HL-60/S4 (cell line): ENCODE data around the gene GPR55.

Experiments
- in situ Hi-C: fragments of 300-500 bp; cut with MboI; formaldehyde crosslinking; loops from 2 replicates; pipeline ENCODE4 v1.14.3; 2022; ENCODE audit warnings: low sequenced_read_pairs

The GPR55 gene

DNA sequence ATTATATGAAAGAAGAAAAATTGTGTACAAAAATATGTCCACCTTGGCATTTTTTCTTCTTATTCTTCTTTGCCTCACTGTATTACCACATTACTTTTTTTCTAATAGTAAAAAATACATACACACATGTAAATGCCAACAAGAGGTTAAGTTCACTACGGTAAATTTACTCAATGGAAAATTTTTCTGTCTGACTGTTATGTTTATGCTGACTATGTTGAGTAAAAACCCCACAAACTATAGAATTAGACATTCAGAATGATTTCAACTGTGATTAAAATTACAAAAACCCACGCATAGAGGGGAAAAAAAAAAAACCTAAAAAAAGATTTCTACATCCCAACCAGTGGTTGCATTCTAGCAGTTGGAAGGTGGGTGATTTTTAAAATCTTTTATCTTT, 5.4 kb downstream of the GPR55 start:
- in situ Hi-C loops = no loop called here

GRCh38 chr2:230919240-230919639, 5.8 kb downstream of the GPR55 start:
- in situ Hi-C loops = no loop called here

- in situ Hi-C loops = no loop called here
Observed at GRCh38 chr2:230916218-230916617, 8.8 kb downstream of the GPR55 start.

- in situ Hi-C loops = no loop called here
Observed at GRCh38 chr2:230915319-230915718, 9.7 kb downstream of the GPR55 start.

GRCh38 chr2:230914886-230915285, 10.2 kb downstream of the GPR55 start:
- in situ Hi-C loops = no loop called here

GRCh38 chr2:230913406-230914143, 11.5 kb downstream of the GPR55 start:
- in situ Hi-C loops = no loop called here

GRCh38 chr2:230912724-230913123, 12.3 kb downstream of the GPR55 start:
- in situ Hi-C loops = no loop called here

- in situ Hi-C loops = no loop called here
Observed at GRCh38 chr2:230912046-230912445, 13.0 kb downstream of the GPR55 start.

DNA sequence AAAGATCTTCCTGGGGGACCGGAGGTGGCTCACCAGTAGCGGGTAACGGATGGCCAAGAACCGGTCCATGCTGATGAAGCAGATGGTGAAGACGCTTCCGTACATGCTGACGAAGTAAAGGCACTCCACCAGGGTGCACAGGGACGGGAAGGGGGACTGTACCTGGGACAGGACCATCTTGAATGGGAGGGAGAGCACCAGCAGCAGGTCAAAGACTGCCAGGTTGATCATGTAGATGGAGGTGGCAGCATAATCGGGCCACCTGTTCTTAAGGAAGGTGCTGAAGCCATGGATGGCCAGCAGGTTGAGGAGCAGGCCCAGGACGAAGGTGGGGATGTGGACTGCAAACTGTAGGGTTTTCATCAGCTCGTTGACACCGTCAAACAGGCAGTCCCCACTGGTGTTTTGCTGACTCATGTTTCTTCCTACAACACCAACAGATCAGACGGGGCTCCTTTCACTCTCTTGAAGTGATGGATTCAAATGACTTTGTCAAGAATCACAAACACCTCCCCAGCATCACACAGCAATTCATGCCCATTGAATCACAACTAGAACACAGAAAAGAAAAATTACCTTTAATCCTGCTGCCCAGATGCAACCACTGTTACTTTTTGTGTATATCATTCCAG, 14.4 kb downstream of the GPR55 start:
- in situ Hi-C loops = no loop called here

- in situ Hi-C loops = no loop called here
Observed at GRCh38 chr2:230909841-230910545, 15.0 kb downstream of the GPR55 start.

DNA sequence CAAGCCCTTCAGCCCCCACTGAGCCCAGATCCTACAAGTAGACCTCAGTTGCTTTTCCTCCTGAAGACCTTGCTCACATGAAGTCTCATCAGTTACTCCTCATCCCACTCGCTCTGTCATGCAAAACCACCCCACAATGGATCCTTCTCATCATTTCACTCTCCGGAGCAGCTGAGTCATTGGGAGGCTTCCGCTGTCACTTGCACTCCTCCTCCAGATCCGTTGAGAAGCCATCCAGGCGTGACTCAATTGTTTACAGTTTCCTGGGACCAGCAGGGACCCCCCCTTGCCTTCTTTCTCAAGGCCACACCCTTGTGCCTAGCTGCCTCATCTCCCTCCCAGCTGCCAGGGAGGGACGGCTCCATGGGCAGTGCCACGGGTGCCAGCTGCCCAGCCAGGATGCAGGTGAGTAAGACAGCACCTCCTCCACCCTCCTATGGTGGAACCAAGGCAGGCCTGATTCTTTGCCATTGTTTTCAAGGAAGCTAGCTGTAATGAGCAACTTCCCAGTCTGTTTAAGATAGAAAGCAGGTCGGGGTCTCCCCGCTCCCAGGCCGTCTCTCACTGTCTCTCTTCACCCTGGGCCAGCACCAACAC, 16.3 kb downstream of the GPR55 start:
- in situ Hi-C loops = no loop called here

GRCh38 chr2:230908092-230908594, 16.9 kb downstream of the GPR55 start:
- in situ Hi-C loops = no loop called here

GRCh38 chr2:230907361-230908091, 17.5 kb downstream of the GPR55 start:
- in situ Hi-C loops = no loop called here

DNA sequence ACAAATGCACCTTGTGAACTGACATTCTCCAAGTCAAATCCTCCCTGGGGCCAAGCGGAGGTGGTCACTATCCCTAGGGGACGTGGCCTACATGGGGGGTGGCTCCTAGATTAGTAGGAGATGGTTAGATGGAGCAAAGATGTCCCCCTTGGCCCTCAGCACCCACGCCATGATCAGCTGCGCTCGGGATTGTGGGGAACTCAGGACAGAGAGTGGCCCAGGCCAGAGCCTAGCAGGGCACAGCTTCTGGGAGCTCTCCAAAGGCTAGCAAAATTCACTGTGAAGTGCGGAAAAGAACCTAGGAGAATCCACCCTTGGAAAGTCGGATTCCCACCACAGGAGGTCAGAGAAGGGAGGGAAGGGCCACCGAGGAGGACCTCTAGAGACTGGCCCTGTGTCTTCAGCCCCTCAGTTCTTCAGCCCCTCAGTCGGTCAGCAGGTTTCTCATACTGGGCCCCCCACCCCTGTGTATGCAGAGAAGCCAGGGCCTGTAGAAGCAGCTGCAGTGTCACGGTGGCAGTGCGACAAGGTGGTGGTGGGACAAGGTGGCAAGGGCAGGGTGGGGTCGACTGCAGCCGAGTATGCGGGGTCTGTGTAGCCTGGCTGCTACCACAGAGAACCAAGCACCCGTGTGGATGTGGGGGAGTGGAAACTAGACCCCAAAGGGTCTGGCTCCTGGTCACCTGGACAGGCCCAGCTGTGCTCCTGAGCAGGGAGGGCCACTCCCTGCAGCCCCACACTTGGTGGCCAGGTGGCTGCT, 18.4 kb downstream of the GPR55 start:
- in situ Hi-C loops = no loop called here

DNA sequence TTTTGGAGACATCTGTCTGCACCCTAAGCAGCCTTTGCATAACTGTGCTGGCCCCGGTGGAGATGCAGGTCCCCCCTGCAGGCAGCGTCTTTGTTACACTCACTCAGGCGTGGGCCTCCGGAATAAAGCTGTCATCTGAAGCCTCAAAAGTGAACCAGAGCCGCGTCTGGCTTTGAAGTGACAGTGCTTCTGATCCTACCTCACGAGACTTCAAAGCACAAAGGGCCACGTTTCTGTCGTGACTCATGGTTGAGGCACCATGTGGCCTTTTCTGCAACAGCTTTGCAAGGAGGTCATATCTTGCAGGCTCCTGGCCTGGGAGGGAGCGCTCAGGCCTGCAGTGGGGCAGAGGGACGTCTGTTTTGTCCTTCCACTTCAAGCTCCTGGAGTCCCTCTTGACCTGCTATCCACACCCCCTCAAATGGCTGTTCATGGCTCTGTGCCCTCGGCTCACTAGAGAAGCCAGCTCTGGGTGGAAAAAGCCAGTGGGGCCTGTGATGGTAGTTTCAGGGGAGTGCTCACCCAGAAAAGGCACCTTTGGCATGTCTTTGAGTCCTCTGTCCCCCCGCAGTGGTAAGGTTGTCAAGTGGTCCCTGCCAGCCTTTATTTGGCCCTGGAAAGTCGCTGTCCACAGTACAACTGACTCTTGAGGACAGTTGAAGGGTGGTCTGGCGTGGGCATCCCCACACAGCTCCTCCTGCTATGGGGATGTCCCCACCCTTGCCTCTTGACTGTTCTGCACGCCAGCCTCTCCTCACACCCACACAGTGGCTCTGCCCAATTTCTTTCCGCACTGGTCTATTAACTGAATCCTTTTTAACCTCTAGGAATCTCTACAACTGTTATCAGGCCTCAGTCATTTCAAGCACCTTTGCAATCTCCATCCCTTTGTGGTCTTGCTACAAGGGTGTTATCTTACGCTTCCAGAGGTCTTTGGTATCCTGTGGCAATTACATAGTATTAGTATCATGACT, 19.3 kb downstream of the GPR55 start:
- in situ Hi-C loops = no loop called here

- in situ Hi-C loops = no loop called here
Observed at GRCh38 chr2:230904856-230905447, 20.1 kb downstream of the GPR55 start.

DNA sequence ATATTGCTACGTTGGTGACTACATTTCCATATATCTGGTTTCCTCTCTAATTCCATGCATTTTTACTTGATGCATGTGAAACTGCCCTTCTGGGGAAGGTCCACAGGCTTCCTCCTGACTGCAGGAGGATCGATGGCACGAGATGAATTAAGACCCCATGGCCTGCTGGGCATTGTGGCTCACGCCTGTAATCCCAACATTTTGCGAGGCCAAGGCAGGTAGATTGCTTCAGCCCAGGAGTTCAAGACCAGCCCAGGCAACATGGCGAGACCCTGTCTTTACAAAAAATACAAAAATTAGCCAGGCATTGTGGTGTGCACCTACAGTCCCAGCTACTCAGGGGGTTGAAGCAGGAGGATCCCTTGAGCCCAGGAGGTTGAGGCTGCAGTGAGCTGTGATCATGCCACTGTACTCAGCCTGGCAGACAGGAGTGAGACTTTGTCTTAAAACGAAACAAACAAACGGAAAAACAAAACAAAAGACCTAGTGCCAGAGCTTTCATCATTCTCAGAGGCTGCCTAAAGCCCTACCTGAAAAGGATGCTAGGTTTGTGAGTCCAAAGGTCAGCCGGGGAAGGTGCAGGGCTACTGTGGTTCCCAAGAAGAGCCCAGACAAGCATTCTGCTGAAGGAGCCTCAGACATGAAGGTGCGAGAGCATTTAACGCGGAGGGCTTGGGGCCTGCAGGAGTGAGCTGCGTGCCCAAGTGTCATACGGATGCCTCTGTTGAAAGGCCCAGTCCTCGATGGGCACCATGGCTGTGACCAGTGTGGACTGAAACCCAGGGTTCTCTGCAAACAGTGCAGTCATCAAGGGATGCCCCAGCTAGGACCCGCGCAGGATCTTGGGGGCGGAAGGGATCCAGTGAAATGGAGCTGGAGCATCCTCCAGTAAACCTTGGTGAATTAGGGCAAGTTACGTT, 21.6 kb downstream of the GPR55 start:
- in situ Hi-C loops = no loop called here
